ENCODE data around the gene OR14C36.
"Not testable (repeated sequence)": the region's sequence is repeated elsewhere in the genome, so short reads cannot be mapped to it uniquely, and the experiment has no call there.

The OR14C36 gene

GRCh38 chr1:248348475-248348874 is at the start of gene OR14C36:
Gene OR14C36, plus strand, starts transcription at chr1:248348775. Its CDS starts 0 bp downstream, at chr1:248348775.
- intact Hi-C loops (cut with DNase I) = no loop called here
- DNase-seq = no peak

- intact Hi-C loops (cut with DNase I) = no loop called here
- no peak for DNase-seq
Observed at GRCh38 chr1:248303324-248303723, 45.3 kb upstream of the OR14C36 start, which contains the start of gene OR2T12. Gene OR2T12, minus strand, starts transcription at chr1:248303424. Its CDS starts 7,846 bp downstream, at chr1:248295578.

GRCh38 chr1:248305672-248306071 is 42.9 kb upstream of the OR14C36 start:
- intact Hi-C loops (cut with DNase I) = not testable (repeated sequence)

GRCh38 chr1:248306103-248306502 is 42.5 kb upstream of the OR14C36 start:
- intact Hi-C loops (cut with DNase I) = no loop called here
- DNase-seq = no peak

More at GRCh38 chr1:248305672-248306071, 42.9 kb upstream of the OR14C36 start:
- not testable (repeated sequence) for DNase-seq

- DNase-seq; intact Hi-C loops (cut with DNase I): not testable (repeated sequence)
Observed at GRCh38 chr1:248306740-248307139, 41.8 kb upstream of the OR14C36 start.

GRCh38 chr1:248316796-248317195 is 31.8 kb upstream of the OR14C36 start:
- intact Hi-C loops (cut with DNase I) = loop anchor here (10.0 kb wide), 1 partner anchor 48 kb away; the partner anchor contains the start of gene OR2T4
- no peak for DNase-seq

GRCh38 chr1:248324468-248324867 is 24.1 kb upstream of the OR14C36 start, which contains the start of gene OR2M7:
Gene OR2M7, minus strand, starts transcription at chr1:248324568. Its CDS starts 0 bp downstream, at chr1:248324568.
- DNase-seq = no peak
- intact Hi-C loops (cut with DNase I) = no loop called here

- no peak for DNase-seq
- intact Hi-C loops (cut with DNase I) = no loop called here
Observed at GRCh38 chr1:248343451-248343850, 5.1 kb upstream of the OR14C36 start.

GRCh38 chr1:248359415-248359814 is 10.8 kb downstream of the OR14C36 start:
- peak in 18 of 42 donors; percentile 11 to 56 (median 30) for DNase-seq
- intact Hi-C loops (cut with DNase I) = no loop called here

GRCh38 chr1:248361121-248361715 is 12.6 kb downstream of the OR14C36 start, which contains the start of gene OR2T4:
Gene OR2T4, plus strand, starts transcription at chr1:248361665. Its CDS starts 0 bp downstream, at chr1:248361665.
- intact Hi-C loops (cut with DNase I) = loop anchor here (10.0 kb wide), 1 partner anchor 46 kb away; no protein-coding TSS in a partner anchor
- peak in 12 of 42 donors; percentile 6 to 68 (median 39) for DNase-seq

GRCh38 chr1:248366609-248367008 is 18.0 kb downstream of the OR14C36 start:
- no peak for DNase-seq
- intact Hi-C loops (cut with DNase I) = loop anchor here (10.0 kb wide), 1 partner anchor 52 kb away; no protein-coding TSS in a partner anchor

GRCh38 chr1:248372394-248372793 is 23.8 kb downstream of the OR14C36 start:
- DNase-seq = no peak
- intact Hi-C loops (cut with DNase I) = no loop called here

GRCh38 chr1:248373761-248374160 is 25.2 kb downstream of the OR14C36 start:
- intact Hi-C loops (cut with DNase I) = no loop called here
- no peak for DNase-seq

GRCh38 chr1:248375446-248375845 is 26.9 kb downstream of the OR14C36 start, which contains the start of gene OR2T6:
Gene OR2T6, plus strand, starts transcription at chr1:248375746. Its CDS starts 11,863 bp downstream, at chr1:248387609.
- intact Hi-C loops (cut with DNase I) = no loop called here
- DNase-seq = no peak

- DNase-seq = no peak
- intact Hi-C loops (cut with DNase I) = no loop called here
Observed at GRCh38 chr1:248376916-248377315, 28.3 kb downstream of the OR14C36 start.

- intact Hi-C loops (cut with DNase I) = no loop called here
- no peak for DNase-seq
Observed at GRCh38 chr1:248380854-248381253, 32.3 kb downstream of the OR14C36 start.

- DNase-seq = no peak
- intact Hi-C loops (cut with DNase I) = no loop called here
Observed at GRCh38 chr1:248388426-248388825, 39.9 kb downstream of the OR14C36 start.

- DNase-seq = peak in 1 of 42 donors; percentile 36
- intact Hi-C loops (cut with DNase I) = no loop called here
Observed at GRCh38 chr1:248393050-248393449, 44.5 kb downstream of the OR14C36 start.
